Breast epithelium (tissue), 3 donors: ENCODE measurements around the gene SGPL1.
"Not testable (repeated sequence)": the region's sequence is repeated elsewhere in the genome, so short reads cannot be mapped to it uniquely, and the experiment has no call there.

Experiments
- POLR2A ChIP-seq: fragments of 450-650 bp; IDR thresholded peaks from one replicate; pipeline ENCODE4 v1.6.1; 2016; ENCODE audit warnings: antibody characterized with exemption, mild to moderate bottlenecking, moderate library complexity
- TF ChIP-seq, protein P1 (sequence below), 3 donors: fragments of 450-650 bp; IDR thresholded peaks; one replicate each; pipeline ENCODE4 v1.5.1; 2016 to 2017; ENCODE audit warnings: antibody characterized with exemption in 3 of 3, mild to moderate bottlenecking in 3 of 3, moderate library complexity in 3 of 3

DNA sequence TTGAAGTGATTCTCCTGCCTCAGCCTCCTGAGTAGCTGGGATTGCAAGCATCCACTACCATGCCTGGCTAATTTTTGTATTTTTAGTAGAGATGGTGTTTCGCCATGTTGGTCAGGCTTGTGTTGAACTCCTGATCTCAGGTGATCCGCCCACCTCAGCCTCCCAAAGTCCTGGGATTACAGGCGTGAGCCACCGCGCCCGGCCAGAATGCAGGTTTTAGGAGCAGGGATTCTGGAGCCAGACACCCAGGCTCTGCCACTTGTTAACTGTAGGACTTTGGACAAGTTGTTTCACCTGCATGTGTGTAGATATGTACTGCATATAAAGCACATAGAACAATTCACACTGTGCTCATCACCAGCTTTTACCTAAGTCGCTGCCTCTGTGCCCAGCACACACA lies 45.2 kb upstream of the SGPL1 start:
- not testable (repeated sequence) for TF ChIP-seq POLR2A
- TF ChIP-seq, protein P1, sequence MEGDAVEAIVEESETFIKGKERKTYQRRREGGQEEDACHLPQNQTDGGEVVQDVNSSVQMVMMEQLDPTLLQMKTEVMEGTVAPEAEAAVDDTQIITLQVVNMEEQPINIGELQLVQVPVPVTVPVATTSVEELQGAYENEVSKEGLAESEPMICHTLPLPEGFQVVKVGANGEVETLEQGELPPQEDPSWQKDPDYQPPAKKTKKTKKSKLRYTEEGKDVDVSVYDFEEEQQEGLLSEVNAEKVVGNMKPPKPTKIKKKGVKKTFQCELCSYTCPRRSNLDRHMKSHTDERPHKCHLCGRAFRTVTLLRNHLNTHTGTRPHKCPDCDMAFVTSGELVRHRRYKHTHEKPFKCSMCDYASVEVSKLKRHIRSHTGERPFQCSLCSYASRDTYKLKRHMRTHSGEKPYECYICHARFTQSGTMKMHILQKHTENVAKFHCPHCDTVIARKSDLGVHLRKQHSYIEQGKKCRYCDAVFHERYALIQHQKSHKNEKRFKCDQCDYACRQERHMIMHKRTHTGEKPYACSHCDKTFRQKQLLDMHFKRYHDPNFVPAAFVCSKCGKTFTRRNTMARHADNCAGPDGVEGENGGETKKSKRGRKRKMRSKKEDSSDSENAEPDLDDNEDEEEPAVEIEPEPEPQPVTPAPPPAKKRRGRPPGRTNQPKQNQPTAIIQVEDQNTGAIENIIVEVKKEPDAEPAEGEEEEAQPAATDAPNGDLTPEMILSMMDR (IDR thresholded peaks at IDR 0.05) = not testable (repeated sequence)
